HL-60/S4 (cell line): ENCODE measurements around the gene ZBTB34.

Experiments
- in situ Hi-C: fragments of 300-500 bp; cut with MboI; formaldehyde crosslinking; loops from 2 replicates; pipeline ENCODE4 v1.14.3; 2022; ENCODE audit warnings: low sequenced_read_pairs

Gene ZBTB34

DNA sequence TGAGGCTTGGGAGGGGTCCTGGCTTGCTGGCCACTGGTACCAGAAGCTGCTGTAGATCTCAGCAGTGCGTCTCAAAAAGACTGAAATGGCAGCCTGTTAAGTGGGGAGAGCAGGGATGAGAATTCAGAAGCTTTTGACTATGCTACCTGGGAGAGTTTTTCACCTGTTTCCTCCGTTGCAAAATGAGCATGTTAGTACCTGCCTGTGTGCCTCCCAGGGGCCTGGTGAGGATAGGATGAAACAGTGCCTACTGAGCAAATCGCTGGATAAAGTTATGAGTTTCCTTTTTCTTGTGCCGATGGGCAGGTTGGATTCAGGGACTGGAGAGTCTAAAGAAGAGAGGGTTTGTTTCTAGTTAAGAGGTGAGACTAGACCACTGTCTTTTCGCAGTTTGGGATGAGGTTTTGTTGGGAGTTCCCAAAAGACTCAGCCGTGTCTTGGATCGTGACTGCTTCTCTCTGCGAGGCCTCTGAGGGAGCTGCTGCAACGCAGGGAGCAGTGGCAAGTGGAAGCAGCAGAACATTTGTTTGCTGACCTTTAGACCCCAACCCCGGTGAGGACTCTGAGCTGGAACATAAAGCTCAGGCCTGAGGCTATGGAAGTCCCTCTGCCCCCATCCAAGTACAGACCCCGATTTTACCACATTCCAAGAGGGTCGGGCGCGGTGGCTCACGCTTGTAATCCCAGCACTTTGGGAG lies 55.6 kb downstream of the ZBTB34 start:
- in situ Hi-C loops = no loop called here

DNA sequence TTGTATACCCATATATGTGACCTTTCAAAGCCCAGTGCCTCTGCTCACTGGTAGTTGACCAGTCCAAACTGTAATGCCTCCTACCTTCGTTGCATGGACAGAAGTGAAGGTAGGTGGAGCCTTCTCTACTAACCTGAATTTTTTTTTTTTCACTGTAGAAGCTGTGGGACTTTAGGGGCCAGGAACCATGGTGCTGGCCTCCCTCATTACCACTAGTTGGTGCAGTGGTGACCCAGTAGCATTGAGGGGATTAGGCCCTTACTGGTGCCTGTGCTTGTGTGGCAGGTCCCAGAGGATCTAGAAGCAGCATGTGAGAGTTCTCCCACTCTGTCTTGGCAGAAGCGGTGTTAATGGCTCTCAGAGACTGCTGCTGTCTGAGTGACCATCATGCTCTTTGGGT lies 56.5 kb downstream of the ZBTB34 start:
- in situ Hi-C loops = no loop called here

DNA sequence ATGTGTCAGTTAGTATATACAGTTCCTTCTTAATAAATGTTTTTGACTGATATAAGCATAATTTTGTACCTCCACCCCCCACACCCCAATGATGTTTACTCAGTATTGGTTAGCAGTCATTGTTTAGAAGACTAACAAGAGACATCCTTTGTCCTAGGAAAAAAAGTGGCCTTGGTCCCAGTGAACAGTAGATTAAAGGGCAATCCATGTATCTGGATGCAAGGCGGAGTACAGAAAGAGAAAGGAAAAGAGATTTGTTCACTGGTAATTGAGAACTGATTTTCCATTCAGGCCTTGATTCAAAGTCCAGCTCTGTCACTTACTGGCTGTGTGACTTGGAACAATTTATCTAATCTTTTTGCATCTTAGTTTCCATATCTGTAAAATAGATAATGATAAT lies 58.8 kb downstream of the ZBTB34 start:
- in situ Hi-C loops = no loop called here

DNA sequence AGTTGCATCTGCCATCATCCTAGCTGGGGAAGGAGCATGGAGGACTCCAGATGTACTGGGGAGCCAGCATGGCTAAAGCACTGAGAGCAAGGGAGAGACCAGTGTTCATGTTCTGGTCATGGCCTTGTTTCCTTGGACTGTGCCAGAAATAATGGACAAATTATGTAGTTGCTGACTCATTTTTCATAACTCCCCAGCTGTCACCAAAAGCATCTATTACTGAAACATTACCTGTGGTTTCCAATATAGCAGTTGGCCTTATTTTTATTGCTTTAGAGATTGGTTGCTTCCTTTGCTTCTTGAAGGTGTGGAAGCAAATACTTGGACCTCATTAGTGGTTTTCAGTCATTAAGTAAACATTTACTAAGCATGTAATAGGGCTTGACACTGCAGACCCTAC lies 65.4 kb downstream of the ZBTB34 start:
- in situ Hi-C loops = no loop called here

DNA sequence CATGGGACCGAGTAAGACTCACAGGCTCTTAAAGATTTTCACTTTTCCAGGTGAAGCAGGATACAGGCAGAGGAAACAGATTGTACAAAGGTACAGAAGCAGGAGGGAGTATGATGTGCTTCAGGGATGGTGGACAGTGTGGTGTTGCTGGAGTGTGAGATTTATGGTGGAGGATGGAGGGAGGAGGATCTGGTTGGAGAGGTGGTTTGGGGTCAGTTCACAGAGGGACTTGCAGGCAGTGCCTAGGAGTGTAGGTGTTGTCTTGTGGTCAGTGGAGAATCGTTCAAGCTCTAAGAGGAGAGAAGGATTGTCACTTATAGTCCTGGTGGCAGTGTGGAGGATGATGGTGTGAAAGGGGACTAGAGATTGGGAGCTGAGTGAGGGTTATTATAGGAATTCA lies 65.9 kb downstream of the ZBTB34 start:
- in situ Hi-C loops = no loop called here

DNA sequence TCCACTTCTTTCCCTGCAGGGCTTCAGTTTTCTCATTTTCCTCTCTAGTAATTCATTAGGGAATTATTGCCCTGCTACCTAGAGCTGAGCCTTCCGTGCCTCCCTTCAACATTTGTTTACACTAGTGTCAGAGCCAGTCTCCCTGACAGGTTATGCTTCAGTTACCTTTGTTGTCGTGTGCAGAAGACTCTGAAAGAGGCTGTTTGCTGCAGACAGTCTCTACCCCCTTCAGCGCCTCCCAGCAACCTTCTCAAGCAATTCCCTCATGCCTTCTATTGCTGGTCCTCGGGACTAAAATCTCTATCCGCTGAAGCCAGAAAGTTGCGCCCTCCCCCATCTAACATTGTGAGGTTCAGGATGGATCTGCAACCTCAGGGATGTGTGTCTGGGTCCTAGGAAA lies 67.0 kb downstream of the ZBTB34 start:
- in situ Hi-C loops = no loop called here

DNA sequence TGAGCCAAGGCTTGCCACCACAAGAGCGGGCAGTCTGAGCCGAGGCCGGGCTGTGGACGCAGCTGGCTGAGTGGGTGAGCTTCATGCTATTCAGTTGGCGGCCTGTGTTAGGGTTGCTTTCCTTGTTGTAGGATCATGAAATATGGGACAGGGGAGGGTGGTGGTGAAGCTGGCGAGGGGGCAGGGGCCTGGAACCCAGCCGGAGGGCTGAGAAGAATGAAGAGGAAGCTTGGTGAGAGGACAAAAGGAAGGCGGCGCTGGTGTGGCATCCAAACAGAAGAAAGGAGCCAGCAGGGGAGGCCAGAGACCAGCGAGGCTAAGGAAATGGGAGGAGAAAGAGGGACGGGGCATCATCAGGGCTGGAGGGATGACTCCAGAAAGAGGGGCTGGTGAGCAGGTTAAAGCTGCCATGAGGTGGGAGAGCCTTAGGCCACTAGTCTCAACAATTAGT lies 72.5 kb downstream of the ZBTB34 start:
- in situ Hi-C loops = no loop called here

DNA sequence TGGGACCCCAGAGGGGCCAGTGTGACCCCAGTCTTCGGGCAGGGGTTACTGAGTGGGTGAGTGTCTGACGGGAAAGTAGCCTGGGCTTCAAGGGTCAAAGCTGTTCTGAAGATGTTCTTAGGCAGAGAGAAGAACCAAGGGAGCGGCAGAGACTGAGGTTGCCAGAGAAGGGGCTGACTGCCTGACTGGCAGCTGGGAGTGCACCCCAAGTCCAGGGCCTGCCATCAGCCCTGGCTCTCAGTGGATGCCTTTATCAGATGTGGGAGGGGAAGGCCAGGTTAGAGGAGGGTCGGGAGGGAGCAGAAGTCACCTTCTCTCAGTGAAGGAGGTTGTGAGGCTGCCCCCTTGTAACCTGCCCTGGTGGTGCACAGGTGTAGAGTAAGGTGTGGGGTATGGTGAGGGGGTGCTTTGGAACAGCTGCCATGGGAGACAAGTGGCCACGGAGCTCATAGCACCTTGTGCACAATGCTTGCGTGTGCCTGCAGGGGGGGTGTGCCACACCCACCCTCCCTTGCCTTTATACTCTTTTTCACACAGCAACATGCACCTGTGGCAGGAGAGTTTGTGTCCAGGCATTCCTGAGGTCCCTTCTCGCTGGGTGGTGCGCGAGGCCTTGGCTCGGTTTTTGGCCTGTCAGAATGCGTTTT lies 73.0 kb downstream of the ZBTB34 start:
- in situ Hi-C loops = no loop called here

DNA sequence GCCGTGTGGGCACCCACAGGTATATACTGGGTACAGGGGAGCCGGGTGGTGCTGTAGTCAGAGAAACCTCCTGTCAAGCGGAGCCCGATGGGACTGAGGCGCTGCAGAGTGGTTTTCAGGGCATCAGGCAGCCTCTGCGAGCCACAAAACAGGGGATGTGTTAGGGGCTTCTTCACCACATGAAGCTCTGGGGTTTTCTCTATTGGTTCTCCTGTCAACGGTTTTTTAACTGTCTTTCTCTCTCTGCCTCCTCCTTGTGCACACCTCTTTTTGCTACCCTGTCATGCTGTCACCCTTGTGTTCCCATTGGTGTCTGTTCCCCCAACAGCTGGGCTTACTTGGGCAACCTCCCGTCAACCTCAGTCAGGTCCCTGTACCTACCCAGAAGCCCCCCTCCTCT lies 74.0 kb downstream of the ZBTB34 start:
- in situ Hi-C loops = no loop called here
